AG04449 (cell line): ENCODE data around the gene ORC4.

Experiments
- CTCF ChIA-PET: fragments of 350-600 bp; formaldehyde crosslinking; extraction: SDS; loops from one replicate; lab custom pipeline; 2021; ENCODE audit warnings: antibody characterized with exemption; lab: Yijun Ruan, JAX
- POLR2A ChIA-PET: fragments of 400-600, 350-600 bp; formaldehyde crosslinking; extraction: SDS; loops from one replicate; lab custom pipeline; 2020; ENCODE audit warnings: antibody characterized with exemption, inconsistent platforms; lab: Yijun Ruan, JAX
- DNase-seq: peaks from one replicate; pipeline ENCODE4 v3.0.0-alpha.2; 2010; ENCODE audit warnings: low read depth, low spot score
- H3K4me3 ChIP-seq: 2 replicates; pipeline ENCODE4 v1.5.1; 2011; ENCODE audit warnings: low read depth, mild to moderate bottlenecking, control low read depth, low read length
- CTCF ChIP-seq: IDR thresholded peaks from one replicate; pipeline ENCODE4 v1.5.1; 2011; ENCODE audit warnings: mild to moderate bottlenecking, moderate library complexity, low read length, control low read depth, inconsistent platforms; ENCODE audit not compliant: insufficient read depth; ENCODE audit errors: missing control alignments

ORC4 gene

GRCh38 chr2:148020111-148021058 lies at the start of gene ORC4:
TSS of gene ORC4 (minus strand) at chr2:148020737. CDS start at chr2:147975958, 44,779 bp downstream.
- H3K4me3 ChIP-seq = peak within 1 kb of the TSS; percentile 98
- TF ChIP-seq CTCF = peak; percentile 61
- peak; percentile 96 for DNase-seq
- ChIA-PET CTCF (interaction anchor here (0.7 to 3.7 kb wide), 5 partner anchors 10 to 488 kb away, joined by 3 to 13 read pairs (median 4); no protein-coding TSS in a partner anchor), POLR2A (interaction anchor here (0.6 to 1.4 kb wide), 6 partner anchors 9 to 228 kb away, joined by 3 to 4 read pairs (median 3); no protein-coding TSS in a partner anchor)

GRCh38 chr2:148067801-148068200 lies 47.3 kb upstream of the ORC4 start:
- no peak for DNase-seq
- POLR2A ChIA-PET = no interaction called here
- H3K4me3 ChIP-seq = no peak overlapping the region
- CTCF ChIA-PET = no interaction called here
- TF ChIP-seq CTCF = no peak

- no peak for DNase-seq
- ChIA-PET CTCF (no interaction called here), POLR2A (no interaction called here)
- H3K4me3 ChIP-seq = no peak overlapping the region
- no peak for TF ChIP-seq CTCF
Measured at GRCh38 chr2:148065936-148066335, 45.4 kb upstream of the ORC4 start.

- POLR2A ChIA-PET = no interaction called here
- CTCF ChIA-PET = no interaction called here
- H3K4me3 ChIP-seq = no peak overlapping the region
- TF ChIP-seq CTCF = no peak
- no peak for DNase-seq
Measured at GRCh38 chr2:148063633-148064032, 43.1 kb upstream of the ORC4 start.

- H3K4me3 ChIP-seq = no peak overlapping the region
Measured at GRCh38 chr2:148058641-148059040, 38.1 kb upstream of the ORC4 start.

More at GRCh38 chr2:148058641-148059040, 38.1 kb upstream of the ORC4 start:
- TF ChIP-seq CTCF = no peak
- POLR2A ChIA-PET = no interaction called here
- no peak for DNase-seq
- CTCF ChIA-PET = no interaction called here
